Measurements from ENCODE around the gene PSMD13.

Gene PSMD13

GRCh38 chr11:200224-201003 is 36.4 kb upstream of the PSMD13 start:
- Histone ChIP-seq H3K4me1 (ENCODE audit: insufficient read depth, low read length) (no peaks in the 10 kb centered on the region), H3K9me3 (ENCODE audit: control insufficient read depth, insufficient read depth, low read length) (no peaks in the 10 kb centered on the region), H3K36me3 (ENCODE audit: insufficient read depth, low read length) (no peaks in the 10 kb centered on the region; the same call in 1 of the 2 replicates)

DNA sequence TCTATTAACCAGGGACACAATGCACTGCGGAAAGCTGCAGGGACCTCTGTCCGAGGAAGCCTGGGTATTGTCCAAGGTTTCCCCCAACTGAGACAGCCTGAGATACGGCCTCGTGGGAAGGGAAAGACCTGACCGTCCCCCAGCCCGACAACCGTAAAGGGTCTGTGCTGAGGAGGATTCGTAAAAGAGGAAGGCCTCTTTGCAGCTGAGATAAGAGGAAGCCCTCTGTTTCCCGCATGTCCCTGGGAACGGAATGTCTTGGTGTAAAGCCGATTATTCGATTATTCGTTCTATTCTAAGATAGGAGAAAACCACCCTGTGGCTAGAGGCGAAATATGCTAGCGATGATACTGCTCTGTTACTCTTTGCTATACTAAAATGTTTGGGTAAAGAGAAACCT is 34.8 kb upstream of the PSMD13 start:
- Histone ChIP-seq H3K9ac (ENCODE audit: low read depth, low read length) (no peak overlapping the region), H3K4me1 (ENCODE audit: insufficient read depth, low read length) (no peaks in the 10 kb centered on the region), H3K36me3 (ENCODE audit: insufficient read depth, low read length) (no peaks in the 10 kb centered on the region; the same call in 1 of the 2 replicates), H3K9me3 (ENCODE audit: control insufficient read depth, insufficient read depth, low read length) (no peaks in the 10 kb centered on the region)

More at GRCh38 chr11:200224-201003, 36.4 kb upstream of the PSMD13 start:
- H3K9ac ChIP-seq (ENCODE audit: low read depth, low read length) = no peak overlapping the region

DNA sequence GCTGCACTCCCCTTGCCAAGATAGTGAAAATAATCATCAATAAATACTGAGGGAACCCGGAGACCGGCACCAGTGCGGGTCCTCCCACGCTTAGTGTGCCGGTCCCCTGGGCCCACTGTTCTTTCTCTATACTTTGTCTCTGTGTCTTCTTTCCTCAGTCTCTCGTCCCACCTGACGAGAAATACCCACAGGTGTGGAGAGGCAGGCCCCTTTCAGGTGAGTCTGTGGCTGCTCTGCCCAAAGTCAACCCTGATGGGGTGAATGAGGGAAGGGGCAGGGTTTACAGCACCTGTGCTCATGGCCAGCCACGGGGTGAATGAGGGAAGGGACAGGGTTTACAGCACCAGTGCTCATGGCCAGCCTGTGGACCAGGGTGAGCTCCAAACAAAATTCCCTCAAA is 34.3 kb upstream of the PSMD13 start:
- H3K9ac ChIP-seq (ENCODE audit: low read depth, low read length) = no peak overlapping the region
- H3K9me3 ChIP-seq (ENCODE audit: control insufficient read depth, insufficient read depth, low read length) = no peaks in the 10 kb centered on the region
- no peaks in the 10 kb centered on the region; the same call in 1 of the 2 replicates for H3K36me3 ChIP-seq (ENCODE audit: insufficient read depth, low read length)
- H3K4me1 ChIP-seq (ENCODE audit: insufficient read depth, low read length) = no peaks in the 10 kb centered on the region

GRCh38 chr11:203056-203944 is 33.5 kb upstream of the PSMD13 start:
- no peak overlapping the region for H3K9ac ChIP-seq (ENCODE audit: low read depth, low read length)
- no peaks in the 10 kb centered on the region; the same call in 1 of the 2 replicates for H3K36me3 ChIP-seq (ENCODE audit: insufficient read depth, low read length)
- H3K4me1 ChIP-seq (ENCODE audit: insufficient read depth, low read length) = no peaks in the 10 kb centered on the region
- no peaks in the 10 kb centered on the region for H3K9me3 ChIP-seq (ENCODE audit: control insufficient read depth, insufficient read depth, low read length)

DNA sequence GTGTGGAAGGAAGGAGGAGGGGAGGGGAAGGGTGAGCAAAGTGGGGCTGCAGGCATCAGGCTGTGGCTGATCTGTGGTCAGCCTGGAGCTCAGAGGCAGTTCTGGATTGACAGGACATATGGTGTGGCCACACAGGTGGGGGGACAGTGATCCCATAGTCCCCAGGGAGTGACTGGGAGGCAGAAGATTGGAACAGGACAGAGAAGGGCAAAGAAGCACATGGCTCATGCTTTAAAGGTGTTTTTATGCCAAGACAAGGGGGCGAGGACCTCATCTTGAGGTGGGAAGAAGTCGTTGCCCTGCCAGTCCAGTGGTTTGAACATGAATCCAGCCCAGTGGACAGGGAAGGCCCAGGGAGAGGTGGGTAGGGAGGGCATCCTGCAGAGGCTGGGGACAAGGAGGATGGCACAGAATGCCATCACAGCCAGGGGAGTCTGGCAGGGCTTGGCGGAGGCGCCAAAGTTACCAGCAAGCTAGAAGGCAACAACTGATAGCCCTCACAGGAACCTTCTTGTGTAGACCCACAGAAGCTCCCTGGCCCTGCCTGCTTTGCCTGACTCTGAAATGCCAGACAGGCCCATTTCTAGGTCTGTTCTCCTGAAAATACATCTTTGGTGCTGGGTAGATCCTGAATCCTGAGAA is 32.7 kb upstream of the PSMD13 start:
- H3K4me1 ChIP-seq (ENCODE audit: insufficient read depth, low read length) = no peaks in the 10 kb centered on the region
- no peak overlapping the region for H3K9ac ChIP-seq (ENCODE audit: low read depth, low read length)
- no peaks in the 10 kb centered on the region; the same call in 1 of the 2 replicates for H3K36me3 ChIP-seq (ENCODE audit: insufficient read depth, low read length)
- H3K9me3 ChIP-seq (ENCODE audit: control insufficient read depth, insufficient read depth, low read length) = no peaks in the 10 kb centered on the region

DNA sequence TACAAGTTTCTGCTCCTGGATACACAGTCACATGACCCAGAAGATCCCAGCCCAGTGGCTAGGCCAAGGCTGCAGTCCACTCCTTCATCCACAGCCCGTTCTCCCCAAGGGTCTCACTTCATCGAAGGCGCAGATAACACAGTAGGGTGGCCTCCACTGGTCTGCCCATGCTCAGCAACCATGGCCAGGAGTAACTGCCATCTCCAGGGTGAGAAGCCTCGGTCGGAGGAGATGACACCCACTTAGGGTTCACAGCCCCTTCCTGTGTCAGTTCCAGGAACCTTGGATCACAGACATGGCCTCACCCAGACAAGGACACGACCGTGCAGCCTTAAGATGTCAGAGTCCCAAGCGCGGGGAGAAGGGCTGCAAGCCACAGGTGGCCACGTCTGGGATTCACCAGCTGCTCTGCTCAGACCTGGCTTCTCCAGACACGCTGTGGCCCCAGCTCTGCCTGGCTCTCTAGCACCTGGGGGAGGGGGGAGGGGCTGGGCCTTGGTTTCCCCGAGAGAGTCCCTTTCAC is 32.1 kb upstream of the PSMD13 start:
- Histone ChIP-seq H3K9ac (ENCODE audit: low read depth, low read length) (no peak overlapping the region), H3K36me3 (ENCODE audit: insufficient read depth, low read length) (no peaks in the 10 kb centered on the region; the same call in 1 of the 2 replicates)

GRCh38 chr11:205221-206001 is 31.4 kb upstream of the PSMD13 start:
- Histone ChIP-seq H3K4me1 (ENCODE audit: insufficient read depth, low read length) (peaks cover 10% of the 10 kb centered on the region; the same call in 1 of the 2 replicates), H3K9ac (ENCODE audit: low read depth, low read length) (no peak overlapping the region)

More for the DNA sequence above, 32.1 kb upstream of the PSMD13 start:
- Histone ChIP-seq H3K9me3 (ENCODE audit: control insufficient read depth, insufficient read depth, low read length) (no peaks in the 10 kb centered on the region), H3K4me1 (ENCODE audit: insufficient read depth, low read length) (peaks cover 3% of the 10 kb centered on the region; the same call in 1 of the 2 replicates)

DNA sequence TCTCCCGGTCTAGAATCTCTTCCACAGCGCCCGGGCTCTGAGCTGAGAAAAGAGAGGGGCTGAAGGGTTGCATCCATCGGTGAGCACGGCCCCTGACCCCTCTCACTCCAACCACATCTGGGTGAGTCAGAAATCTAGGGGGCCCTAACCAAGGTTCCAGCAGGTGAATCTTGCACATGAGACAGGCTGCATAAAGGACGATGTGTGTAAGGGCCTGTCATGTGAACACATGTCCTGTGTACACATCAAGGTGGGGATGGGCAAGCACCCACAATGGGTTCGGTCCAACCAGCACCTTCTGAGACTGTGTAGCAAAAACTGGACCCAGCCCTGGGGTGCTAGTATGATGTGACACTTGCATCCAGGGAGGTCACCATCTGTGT is 30.8 kb upstream of the PSMD13 start:
- H3K36me3 ChIP-seq (ENCODE audit: insufficient read depth, low read length) = peaks cover 5% of the 10 kb centered on the region
- no peaks in the 10 kb centered on the region for H3K9me3 ChIP-seq (ENCODE audit: control insufficient read depth, insufficient read depth, low read length)
- H3K9ac ChIP-seq (ENCODE audit: low read depth, low read length) = peak overlapping the region; percentile 95; the same call in 1 of the 2 replicates
- H3K4me1 ChIP-seq (ENCODE audit: insufficient read depth, low read length) = peaks cover 13% of the 10 kb centered on the region; the same call in 1 of the 2 replicates

More at GRCh38 chr11:205221-206001, 31.4 kb upstream of the PSMD13 start:
- Histone ChIP-seq H3K9me3 (ENCODE audit: control insufficient read depth, insufficient read depth, low read length) (no peaks in the 10 kb centered on the region), H3K36me3 (ENCODE audit: insufficient read depth, low read length) (peaks cover 3% of the 10 kb centered on the region)

DNA sequence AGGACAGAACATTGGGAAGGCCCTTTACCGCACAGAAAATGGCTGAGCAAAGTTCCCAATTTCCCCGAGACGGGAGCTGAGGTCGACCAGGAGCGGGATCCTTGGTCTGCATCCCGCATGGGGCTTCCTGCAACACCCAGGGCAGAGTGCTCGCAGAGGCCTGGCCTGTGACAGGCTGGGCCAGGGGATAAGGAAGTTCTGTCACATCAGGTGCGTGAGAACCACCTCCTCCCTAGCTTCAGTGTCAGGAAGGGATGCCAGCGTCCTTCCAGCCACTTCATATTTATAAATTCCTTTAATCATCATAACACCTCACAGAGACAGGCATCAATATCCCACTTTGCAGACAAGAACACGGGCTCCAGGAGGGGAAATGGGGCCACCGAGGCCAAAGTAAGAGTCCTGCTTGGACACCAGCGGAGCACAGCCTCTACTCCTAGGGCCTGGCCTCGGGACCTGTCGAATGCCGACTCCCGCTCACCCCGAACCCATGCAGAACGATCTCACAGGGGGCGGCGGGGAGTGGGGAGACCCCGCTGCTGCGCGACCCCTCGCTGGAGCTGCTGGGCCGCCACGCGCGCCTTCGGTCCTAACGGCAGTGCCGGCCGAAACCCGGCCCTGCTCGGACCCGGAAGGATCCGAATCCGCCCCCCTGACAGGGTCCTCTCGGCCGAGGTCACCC is 30.1 kb upstream of the PSMD13 start:
- Histone ChIP-seq H3K36me3 (ENCODE audit: insufficient read depth, low read length) (peaks cover 9% of the 10 kb centered on the region), H3K9ac (ENCODE audit: low read depth, low read length) (peak overlapping the region; percentile 95), H3K4me1 (ENCODE audit: insufficient read depth, low read length) (peaks cover 13% of the 10 kb centered on the region; the same call in 1 of the 2 replicates), H3K9me3 (ENCODE audit: control insufficient read depth, insufficient read depth, low read length) (no peaks in the 10 kb centered on the region)

- H3K4me1 ChIP-seq (ENCODE audit: insufficient read depth, low read length) = peaks cover 13% of the 10 kb centered on the region; the same call in 1 of the 2 replicates
- peaks cover 16% of the 10 kb centered on the region for H3K36me3 ChIP-seq (ENCODE audit: insufficient read depth, low read length)
- no peaks in the 10 kb centered on the region for H3K9me3 ChIP-seq (ENCODE audit: control insufficient read depth, insufficient read depth, low read length)
- peak within 1 kb of the TSS; percentile 95 for H3K9ac ChIP-seq (ENCODE audit: low read depth, low read length)
Observed at GRCh38 chr11:207208-207862, 29.4 kb upstream of the PSMD13 start, which contains the start of the genes BET1L and RIC8A. Gene BET1L, minus strand, starts transcription at chr11:207399. Its CDS starts 78 bp downstream, at chr11:207321. Gene RIC8A, plus strand, starts transcription at chr11:207708. Its CDS starts 1,147 bp downstream, at chr11:208855.

GRCh38 chr11:207863-208180 is 29.0 kb upstream of the PSMD13 start:
- Histone ChIP-seq H3K9me3 (ENCODE audit: control insufficient read depth, insufficient read depth, low read length) (no peaks in the 10 kb centered on the region), H3K36me3 (ENCODE audit: insufficient read depth, low read length) (peaks cover 21% of the 10 kb centered on the region), H3K4me1 (ENCODE audit: insufficient read depth, low read length) (peaks cover 13% of the 10 kb centered on the region; the same call in 1 of the 2 replicates), H3K9ac (ENCODE audit: low read depth, low read length) (peak overlapping the region; percentile 74)

DNA sequence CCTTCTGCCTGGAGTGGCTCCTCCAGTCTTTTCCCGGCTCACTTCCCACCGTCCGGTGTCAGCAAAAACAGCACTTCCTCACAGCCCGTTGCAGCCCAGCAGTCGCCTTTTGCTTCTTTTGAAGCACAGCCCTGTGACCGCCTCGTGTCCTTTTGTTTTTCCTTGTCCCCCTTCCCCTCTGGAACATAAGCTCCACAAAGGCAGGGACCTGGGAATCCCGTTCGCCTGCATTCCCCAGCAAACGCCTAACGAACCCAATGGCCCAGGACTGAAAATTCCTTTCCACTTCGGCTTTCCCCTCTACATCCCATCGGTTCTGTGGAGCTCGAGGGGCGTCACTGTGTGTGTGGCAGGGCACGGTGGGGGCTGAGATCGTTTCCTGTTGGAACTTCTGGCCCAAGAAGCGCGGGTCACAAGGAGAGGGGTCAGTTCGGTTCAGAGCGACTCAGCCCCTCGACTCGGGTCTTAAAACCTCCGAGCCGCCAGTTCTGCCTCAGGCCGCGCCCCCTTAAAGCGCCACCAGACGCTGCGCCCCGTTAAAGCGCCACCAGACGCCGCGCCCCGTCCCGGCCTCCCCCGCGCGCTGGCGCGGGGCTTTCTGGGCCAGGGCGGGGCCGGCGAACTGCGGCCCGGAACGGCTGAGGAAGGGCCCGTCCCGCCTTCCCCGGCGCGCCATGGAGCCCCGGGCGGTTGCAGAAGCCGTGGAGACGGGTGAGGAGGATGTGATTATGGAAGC is 28.4 kb upstream of the PSMD13 start:
- peak overlapping the region; percentile 74 for H3K9ac ChIP-seq (ENCODE audit: low read depth, low read length)
- peaks cover 13% of the 10 kb centered on the region; the same call in 1 of the 2 replicates for H3K4me1 ChIP-seq (ENCODE audit: insufficient read depth, low read length)
- no peaks in the 10 kb centered on the region for H3K9me3 ChIP-seq (ENCODE audit: control insufficient read depth, insufficient read depth, low read length)
- H3K36me3 ChIP-seq (ENCODE audit: insufficient read depth, low read length) = peaks cover 26% of the 10 kb centered on the region
